OCI-LY7 (cell line): ENCODE results near the gene PDZD2. TPM values are rescaled to one million over a fixed set of nuclear protein-coding genes. Genes with fewer than 3 reads are reported as not detected.
"Not testable (repeated sequence)": the region's sequence is repeated elsewhere in the genome, so short reads cannot be mapped to it uniquely, and the experiment has no call there.

Experiments
- BruUV-seq: library from RNA; stranded (reverse); fragments of 400-500 nt; replicated peaks from 2 replicates; lab custom pipeline; 2021; lab: Mats Ljungman, UMichigan
- CTCF ChIA-PET: fragments of 300-600 bp; sonication (Branson Sonifier 250); formaldehyde crosslinking; loops from one replicate; lab custom pipeline; 2022; ENCODE audit warnings: antibody characterized with exemption; ENCODE audit not compliant: unreplicated experiment; lab: Charles Lee
- POLR2A ChIA-PET: fragments of 300-600 bp; sonication (Branson Sonifier 250); formaldehyde crosslinking; loops from one replicate; lab custom pipeline; 2022; ENCODE audit warnings: antibody characterized with exemption; lab: Charles Lee
- DNase-seq: peaks from one replicate; pipeline ENCODE4 v3.0.0-alpha.2; 2015; ENCODE audit warnings: low spot score
- H2AFZ ChIP-seq: fragments of 200-600 bp; sonication (generic), shearing (Covaris generic); 2 replicates; pipeline ENCODE4 v1.6.1; 2014; ENCODE audit warnings: mild to moderate bottlenecking, antibody characterized with exemption, low read length, moderate library complexity
- H3K27ac ChIP-seq: fragments of 200-600 bp; sonication (generic); 2 replicates; pipeline ENCODE4 v1.5.1; 2014; ENCODE audit warnings: mixed run types, low read depth, mild to moderate bottlenecking, moderate library complexity, low read length, inconsistent platforms; ENCODE audit not compliant: poor library complexity, severe bottlenecking
- H3K36me3 ChIP-seq: fragments of 200-600 bp; sonication (generic); 2 replicates; pipeline ENCODE4 v1.6.1; 2014; ENCODE audit warnings: mild to moderate bottlenecking, antibody characterized with exemption, low read length, moderate library complexity, mixed read lengths; ENCODE audit not compliant: insufficient read depth
- H3K4me1 ChIP-seq: fragments of 200-600 bp; sonication (generic); 2 replicates; pipeline ENCODE4 v1.5.1; 2014; ENCODE audit warnings: mild to moderate bottlenecking, low read length; ENCODE audit not compliant: insufficient read depth, poor library complexity, severe bottlenecking
- H3K4me2 ChIP-seq: fragments of 200-600 bp; sonication (generic); 2 replicates; pipeline ENCODE4 v1.6.1; 2014; ENCODE audit warnings: mild to moderate bottlenecking, low read length
- H3K4me3 ChIP-seq: fragments of 200-600 bp; sonication (generic); 2 replicates; pipeline ENCODE4 v1.5.1; 2014; ENCODE audit warnings: mild to moderate bottlenecking, low read depth, low read length; ENCODE audit not compliant: poor library complexity, severe bottlenecking
- H3K79me2 ChIP-seq: fragments of 200-600 bp; sonication (generic); 2 replicates; pipeline ENCODE4 v1.6.1; 2016; ENCODE audit warnings: low read depth, mild to moderate bottlenecking, low read length, moderate library complexity, mixed read lengths; ENCODE audit not compliant: insufficient read depth
- H3K9me2 ChIP-seq: fragments of 200-600 bp; sonication (generic); 2 replicates; pipeline ENCODE4 v1.6.1; 2016; ENCODE audit warnings: mild to moderate bottlenecking, low read length, mixed read lengths; ENCODE audit not compliant: insufficient read depth
- H3K9me3 ChIP-seq: fragments of 200-600 bp; sonication (generic); 2 replicates; pipeline ENCODE4 v1.6.1; 2014; ENCODE audit warnings: mild to moderate bottlenecking, mixed run types, low read length, mixed read lengths
- H4K20me1 ChIP-seq: fragments of 200-600 bp; sonication (generic); 2 replicates; pipeline ENCODE4 v1.6.1; 2014; ENCODE audit warnings: mild to moderate bottlenecking, antibody characterized with exemption, low read length, moderate library complexity, mixed read lengths; ENCODE audit not compliant: insufficient read depth
- EZH2phosphoT487 ChIP-seq: fragments of 200-600 bp; sonication (generic); IDR thresholded peaks from 2 replicates; pipeline ENCODE4 v1.6.1; 2018; ENCODE audit warnings: low read depth, borderline replicate concordance, mild to moderate bottlenecking, mixed run types, antibody characterized with exemption, low read length, moderate library complexity, mixed read lengths
- intact Hi-C: fragments of 100-400 bp; cut with micrococcal nuclease; formaldehyde crosslinking; loops from one replicate; pipeline ENCODE4 v1.10.0; 2022; ENCODE audit not compliant: unreplicated experiment
- total RNA-seq, 2 experiments: library from RNA; depleted of rRNA in 1 of 2; stranded (reverse); fragments of >200 nt in 1 of 2; shearing (Covaris generic) in 1 of 2; gene quantifications; 2 replicates each; pipeline ENCODE4 v1.2.3, GENCODE V29; 2014 to 2022
- TF ChIP-seq, protein P1 (sequence below): fragments of 200-600 bp; sonication (generic); conservative IDR thresholded peaks from 2 replicates; pipeline ENCODE4 v1.5.1; 2014; ENCODE audit warnings: mild to moderate bottlenecking, antibody characterized with exemption, low read length, moderate library complexity, mixed read lengths

Gene PDZD2
- total RNA-seq, 2 experiments from 2014 or later = 8.6 to 10.6 TPM

DNA sequence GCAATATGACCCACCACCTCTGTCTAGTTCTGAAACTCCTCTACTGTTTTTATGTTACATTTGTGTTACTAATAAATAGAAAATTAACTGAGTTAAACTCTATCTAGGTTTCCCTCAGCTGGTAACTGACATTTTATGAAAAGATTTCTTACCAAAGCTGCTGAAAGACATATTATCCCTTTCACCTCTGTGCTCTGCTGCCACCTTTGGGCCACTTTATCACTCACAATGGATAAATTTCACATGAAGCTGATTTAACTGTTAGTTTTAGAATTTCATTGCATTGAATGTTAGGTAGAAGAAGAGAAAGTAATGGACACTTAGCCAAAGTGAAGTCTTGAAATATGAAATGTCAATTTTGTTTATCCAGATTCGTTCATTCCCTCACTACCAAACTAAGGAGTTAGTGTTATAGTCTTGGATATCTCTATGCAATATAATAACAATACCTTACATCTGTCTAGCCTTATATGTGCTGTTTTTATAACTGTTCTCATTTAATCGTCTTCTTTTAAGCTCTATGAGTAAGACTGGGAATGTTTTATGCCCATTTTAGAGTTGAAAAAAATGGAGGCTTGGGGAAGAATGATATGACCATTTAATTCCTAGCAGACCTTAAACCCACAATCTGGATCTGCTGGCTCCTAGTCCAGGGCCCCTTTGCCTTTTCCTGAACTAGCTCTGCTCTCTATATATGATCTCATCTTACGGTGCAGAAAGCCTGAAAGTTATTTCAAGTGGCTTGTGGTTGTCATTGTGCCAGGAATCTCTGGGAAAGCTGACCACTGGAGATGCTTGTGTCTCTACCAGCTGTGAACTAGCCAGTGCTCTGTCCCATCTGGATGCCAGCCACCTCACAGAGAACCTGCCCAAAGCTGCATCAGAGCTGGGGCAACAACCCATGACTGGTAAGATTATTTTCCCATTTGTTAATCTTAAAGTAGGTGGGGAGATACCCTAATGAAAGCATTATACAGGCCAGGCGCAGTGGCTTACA is 438.1 kb downstream of the PDZD2 start:
- no peaks in the 10 kb centered on the region for H4K20me1 ChIP-seq
- H2AFZ ChIP-seq = no peak overlapping the region
- POLR2A ChIA-PET = interaction anchor here (0.6 to 0.8 kb wide), 2 partner anchors 228 to 263 kb away, joined by 3 read pairs; no protein-coding TSS in a partner anchor
- no peaks in the 10 kb centered on the region for H3K79me2 ChIP-seq
- intact Hi-C loops = loop anchor here (1.0 to 5.0 kb wide), 5 partner anchors 62 to 495 kb away; no protein-coding TSS in a partner anchor
- H3K4me1 ChIP-seq = no peaks in the 10 kb centered on the region
- no peaks in the 10 kb centered on the region for H3K9me2 ChIP-seq
- H3K36me3 ChIP-seq = peaks cover 19% of the 10 kb centered on the region
- peak; percentile 68 for DNase-seq
- H3K4me2 ChIP-seq = no peak overlapping the region
- no peaks in the 10 kb centered on the region for H3K9me3 ChIP-seq
- H3K4me3 ChIP-seq = no peak overlapping the region
- H3K27ac ChIP-seq = no peak overlapping the region
- TF ChIP-seq, protein P1, sequence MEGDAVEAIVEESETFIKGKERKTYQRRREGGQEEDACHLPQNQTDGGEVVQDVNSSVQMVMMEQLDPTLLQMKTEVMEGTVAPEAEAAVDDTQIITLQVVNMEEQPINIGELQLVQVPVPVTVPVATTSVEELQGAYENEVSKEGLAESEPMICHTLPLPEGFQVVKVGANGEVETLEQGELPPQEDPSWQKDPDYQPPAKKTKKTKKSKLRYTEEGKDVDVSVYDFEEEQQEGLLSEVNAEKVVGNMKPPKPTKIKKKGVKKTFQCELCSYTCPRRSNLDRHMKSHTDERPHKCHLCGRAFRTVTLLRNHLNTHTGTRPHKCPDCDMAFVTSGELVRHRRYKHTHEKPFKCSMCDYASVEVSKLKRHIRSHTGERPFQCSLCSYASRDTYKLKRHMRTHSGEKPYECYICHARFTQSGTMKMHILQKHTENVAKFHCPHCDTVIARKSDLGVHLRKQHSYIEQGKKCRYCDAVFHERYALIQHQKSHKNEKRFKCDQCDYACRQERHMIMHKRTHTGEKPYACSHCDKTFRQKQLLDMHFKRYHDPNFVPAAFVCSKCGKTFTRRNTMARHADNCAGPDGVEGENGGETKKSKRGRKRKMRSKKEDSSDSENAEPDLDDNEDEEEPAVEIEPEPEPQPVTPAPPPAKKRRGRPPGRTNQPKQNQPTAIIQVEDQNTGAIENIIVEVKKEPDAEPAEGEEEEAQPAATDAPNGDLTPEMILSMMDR = peak; percentile 99
- TF ChIP-seq EZH2phosphoT487 = no peak
- CTCF ChIA-PET = interaction anchor here (0.7 to 1.4 kb wide), 4 partner anchors 14 to 252 kb away, joined by 3 to 7 read pairs (median 4); no protein-coding TSS in a partner anchor
- BruUV-seq = no TSS peak

DNA sequence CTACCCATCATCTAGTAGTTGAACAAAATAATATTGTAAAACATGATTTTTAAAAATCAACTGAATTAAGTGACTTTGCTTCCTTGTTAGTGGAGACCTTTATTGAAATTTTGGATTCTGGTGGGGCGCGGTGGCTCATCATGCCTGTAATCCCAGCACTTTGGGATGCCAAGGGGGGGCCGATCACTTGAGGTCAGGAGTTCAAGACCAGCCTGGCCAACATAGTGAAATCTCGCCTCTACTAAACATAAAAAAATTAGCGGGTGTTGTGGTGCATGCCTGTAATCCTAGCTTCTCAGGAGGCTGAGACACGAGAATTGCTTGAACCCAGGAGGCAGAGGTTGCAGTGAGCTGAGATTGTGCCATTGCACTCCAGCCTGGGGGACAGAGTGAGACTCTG is 439.9 kb downstream of the PDZD2 start:
- H4K20me1 ChIP-seq, DNase-seq, H3K9me2 ChIP-seq, H3K79me2 ChIP-seq, H3K27ac ChIP-seq, H3K9me3 ChIP-seq, H3K4me2 ChIP-seq, H3K4me1 ChIP-seq, CTCF ChIA-PET, H2AFZ ChIP-seq, BruUV-seq, H3K4me3 ChIP-seq: not testable (repeated sequence)
- POLR2A ChIA-PET = interaction anchor here (0.7 kb wide), 2 partner anchors 85 to 155 kb away, joined by 3 read pairs; no protein-coding TSS in a partner anchor
- intact Hi-C loops = loop anchor here (5.0 kb wide), 2 partner anchors 82 to 497 kb away; no protein-coding TSS in a partner anchor
- H3K36me3 ChIP-seq = peaks cover 12% of the 10 kb centered on the region; the same call in 1 of the 2 replicates

DNA sequence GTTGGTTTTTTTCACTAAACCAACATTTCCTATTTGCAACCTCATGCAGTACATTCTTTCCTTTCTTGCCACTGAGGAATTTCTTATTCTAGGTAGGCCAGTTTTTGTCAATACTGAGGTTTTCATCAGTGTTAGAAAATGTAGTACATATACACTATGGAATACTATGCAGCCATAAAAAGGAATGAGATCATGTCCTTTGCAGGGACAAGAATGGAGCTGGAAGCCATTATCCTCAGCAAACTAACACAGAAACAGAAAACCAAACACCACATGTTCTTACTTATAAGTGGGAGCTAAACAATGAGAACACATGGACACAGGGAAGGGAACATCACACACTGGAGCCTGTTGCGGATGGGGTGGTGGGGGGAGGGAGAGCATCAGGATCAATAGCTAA is 441.6 kb downstream of the PDZD2 start:
- DNase-seq, H3K4me1 ChIP-seq, H3K4me2 ChIP-seq, H3K27ac ChIP-seq, intact Hi-C loops, H3K4me3 ChIP-seq, CTCF ChIA-PET, H2AFZ ChIP-seq, H3K79me2 ChIP-seq, H4K20me1 ChIP-seq, H3K9me3 ChIP-seq, H3K9me2 ChIP-seq, H3K36me3 ChIP-seq, BruUV-seq: not testable (repeated sequence)
- POLR2A ChIA-PET = interaction anchor here (0.7 kb wide), 1 partner anchor 240 kb away, joined by 3 read pairs; no protein-coding TSS in a partner anchor
